ENCODE measurements around the gene UTY. TPM values are rescaled to one million over a fixed set of nuclear protein-coding genes. Genes with fewer than 3 reads are reported as not detected.

The UTY gene
- polyA plus RNA-seq, 3 donors = not detected

- Mint-ChIP-seq H3K9me3 (no peaks in the 10 kb centered on the region), H3K27ac (peak overlapping the region in 2 of 7 donors; percentile 74 to 90), H3K4me1 (peaks cover 34% of the 10 kb centered on the region), H3K27me3 (ENCODE audit: low read depth in 3 of 3) (no peaks in the 10 kb centered on the region), H3K4me3 (peak overlapping the region in 1 of 2 donors; percentile 20), H3K36me3 (peaks cover 0 to 33% of the 10 kb centered on the region in 2 donors)
- no peaks in the 10 kb centered on the region for H3K79me2 ChIP-seq (ENCODE audit: insufficient read depth, low read length)
- H3K9me3 ChIP-seq (replicated peaks in 1 of 2; ENCODE audit: control insufficient read depth in 1 of 2, insufficient read depth in 1 of 2, low read length in 2 of 2) = no peaks in the 10 kb centered on the region
- H3K27ac ChIP-seq (ENCODE audit: low read depth in 1 of 2, low read length in 2 of 2) = peak overlapping the region in 1 of 2 donors; percentile 66
- 94% methylated on average over 3 of the region's 9 CpGs for WGBS (ENCODE audit: insufficient coverage)
- no peak overlapping the region for H3K4me3 ChIP-seq (replicated peaks in 1 of 3; ENCODE audit: low read depth in 2 of 3, low read length in 3 of 3)
- intact Hi-C loops (cut with micrococcal nuclease) = no loop called here
- no peaks in the 10 kb centered on the region for H4K20me1 ChIP-seq (ENCODE audit: insufficient read depth, low read length)
- TF ChIP-seq CTCF (IDR thresholded peaks at IDR 0.05) = no peak
- H3K36me3 ChIP-seq (replicated peaks in 1 of 2; ENCODE audit: control insufficient read depth in 1 of 2, insufficient read depth in 2 of 2, low read length in 2 of 2) = peaks cover 0 to 27% of the 10 kb centered on the region in 2 donors
- H2AFZ ChIP-seq (ENCODE audit: insufficient read depth, low read depth, low read length, poor library complexity, severe bottlenecking) = no peak overlapping the region
- no peak overlapping the region for H3K9ac ChIP-seq (ENCODE audit: insufficient read depth, low read length, poor library complexity, severe bottlenecking)
- DNase-seq = no peak
- H3K4me2 ChIP-seq (replicated peaks; ENCODE audit: extremely low read depth, low read length, poor library complexity, severe bottlenecking) = no peak overlapping the region
- H3K4me1 ChIP-seq (ENCODE audit: control insufficient read depth in 1 of 2, insufficient read depth in 2 of 2, low read length in 2 of 2) = peaks cover 0 to 21% of the 10 kb centered on the region in 2 donors
- no peaks in the 10 kb centered on the region for H3K27me3 ChIP-seq (ENCODE audit: control insufficient read depth in 2 of 2, insufficient read depth in 2 of 2, low read length in 2 of 2)
Measured at GRCh38 chrY:13339381-13339780, 140.5 kb downstream of the UTY start.

- Histone ChIP-seq H3K4me1 (ENCODE audit: control insufficient read depth in 1 of 2, insufficient read depth in 2 of 2, low read length in 2 of 2) (peaks cover 0 to 21% of the 10 kb centered on the region in 2 donors), H3K27ac (ENCODE audit: low read depth in 1 of 2, low read length in 2 of 2) (peak overlapping the region in 1 of 2 donors; percentile 66), H3K79me2 (ENCODE audit: insufficient read depth, low read length) (no peaks in the 10 kb centered on the region), H3K4me3 (replicated peaks in 1 of 3; ENCODE audit: low read depth in 2 of 3, low read length in 3 of 3) (no peak overlapping the region), H3K9ac (ENCODE audit: insufficient read depth, low read length, poor library complexity, severe bottlenecking) (no peak overlapping the region), H4K20me1 (ENCODE audit: insufficient read depth, low read length) (no peaks in the 10 kb centered on the region), H2AFZ (ENCODE audit: insufficient read depth, low read depth, low read length, poor library complexity, severe bottlenecking) (no peak overlapping the region), H3K27me3 (ENCODE audit: control insufficient read depth in 2 of 2, insufficient read depth in 2 of 2, low read length in 2 of 2) (no peaks in the 10 kb centered on the region), H3K4me2 (replicated peaks; ENCODE audit: extremely low read depth, low read length, poor library complexity, severe bottlenecking) (no peak overlapping the region), H3K9me3 (replicated peaks in 1 of 2; ENCODE audit: control insufficient read depth in 1 of 2, insufficient read depth in 1 of 2, low read length in 2 of 2) (no peaks in the 10 kb centered on the region), H3K36me3 (replicated peaks in 1 of 2; ENCODE audit: control insufficient read depth in 1 of 2, insufficient read depth in 2 of 2, low read length in 2 of 2) (peaks cover 0 to 34% of the 10 kb centered on the region in 2 donors)
- no CpG with 5 or more reads among the region's 4 CpGs for WGBS (ENCODE audit: insufficient coverage)
- Mint-ChIP-seq H3K27me3 (ENCODE audit: low read depth in 3 of 3) (no peaks in the 10 kb centered on the region), H3K36me3 (peaks cover 0 to 39% of the 10 kb centered on the region in 2 donors), H3K27ac (peak overlapping the region in 2 of 7 donors; percentile 74 to 86), H3K9me3 (no peaks in the 10 kb centered on the region), H3K4me3 (no peak overlapping the region), H3K4me1 (peaks cover 27% of the 10 kb centered on the region)
- DNase-seq = peak in 2 of 3 donors; percentile 12 to 35
- intact Hi-C loops (cut with micrococcal nuclease) = no loop called here
- no peak for TF ChIP-seq CTCF (IDR thresholded peaks at IDR 0.05)
Measured at GRCh38 chrY:13338711-13339110, 141.1 kb downstream of the UTY start.

Measured in CD14-positive monocyte (primary cell).